SK-N-MC (cell line): ENCODE measurements around the gene C20orf202.

Source experiments
- DNase-seq: peaks from one replicate; pipeline ENCODE4 v3.0.0-alpha.2; 2011; ENCODE audit warnings: low read depth, low spot score
- H3K27ac ChIP-seq: fragments of 200-600 bp; sonication (generic); 2 replicates; pipeline ENCODE4 v1.5.1; 2016; ENCODE audit warnings: mixed run types
- H3K36me3 ChIP-seq: fragments of 200-600 bp; sonication (generic); 2 replicates; pipeline ENCODE4 v1.6.1; 2017; ENCODE audit warnings: antibody characterized with exemption, low read length, mixed read lengths; ENCODE audit not compliant: insufficient read depth
- H3K4me3 ChIP-seq: fragments of 200-600 bp; sonication (generic); 2 replicates; pipeline ENCODE4 v1.5.1; 2016
- H3K9ac ChIP-seq: fragments of 200-600 bp; sonication (generic); 2 replicates; pipeline ENCODE4 v1.8.0; 2017; ENCODE audit warnings: mixed run types, mixed read lengths; ENCODE audit not compliant: insufficient read length
- H3K9me3 ChIP-seq: fragments of 200-600 bp; sonication (generic); 2 replicates; pipeline ENCODE4 v1.6.1; 2017; ENCODE audit warnings: low read depth, mild to moderate bottlenecking, antibody characterized with exemption, low read length, moderate library complexity, mixed read lengths
- EZH2 ChIP-seq: fragments of 200-600 bp; sonication (generic); IDR thresholded peaks from one replicate; pipeline ENCODE4 v1.6.1; 2017; ENCODE audit warnings: antibody characterized with exemption
- FOXP2 ChIP-seq: optimal IDR thresholded peaks from 2 replicates; pipeline ENCODE3; 2011; ENCODE audit warnings: mild to moderate bottlenecking, moderate library complexity; ENCODE audit not compliant: insufficient read depth; ENCODE audit errors: extremely low read length, control extremely low read depth
- POLR2AphosphoS5 ChIP-seq: IDR thresholded peaks from 2 replicates; pipeline ENCODE4 v1.6.1; 2012; ENCODE audit warnings: mild to moderate bottlenecking, low read depth, low read length, borderline replicate concordance

Gene C20orf202

DNA sequence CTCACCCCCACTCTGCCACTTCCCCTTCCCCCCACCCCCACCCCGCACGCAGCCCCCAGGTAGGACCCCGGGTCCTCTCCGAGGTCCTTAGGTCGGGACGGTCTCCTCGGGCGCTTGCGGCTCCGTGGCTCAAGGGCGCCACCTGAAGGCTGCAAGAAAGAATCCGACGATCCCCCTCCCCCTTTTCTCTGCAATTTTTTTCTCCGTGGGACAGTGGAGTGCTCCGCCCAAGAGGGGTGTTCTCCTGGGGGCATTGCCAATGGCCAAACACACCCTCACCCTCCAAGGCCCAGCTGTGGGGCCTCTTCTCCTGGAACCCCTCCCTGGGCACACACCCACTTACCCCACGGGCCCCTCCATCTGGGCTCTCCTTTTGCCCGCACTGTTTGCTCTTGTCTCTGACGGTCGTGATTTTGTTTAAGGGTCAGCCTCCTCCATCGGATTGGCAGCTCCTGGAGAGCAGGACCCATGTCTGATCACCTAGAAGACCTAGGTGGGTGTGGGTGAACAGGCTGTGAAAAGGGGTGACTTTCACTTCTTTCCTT lies 17.4 kb upstream of the C20orf202 start:
- TF ChIP-seq EZH2 (no peak), FOXP2 (no peak), POLR2AphosphoS5 (no peak)
- Histone ChIP-seq H3K9ac (no peak overlapping the region), H3K4me3 (no peak overlapping the region; the same call in 1 of the 2 replicates), H3K9me3 (no peaks in the 10 kb centered on the region), H3K36me3 (no peaks in the 10 kb centered on the region), H3K27ac (no peak overlapping the region)
- DNase-seq = no peak

DNA sequence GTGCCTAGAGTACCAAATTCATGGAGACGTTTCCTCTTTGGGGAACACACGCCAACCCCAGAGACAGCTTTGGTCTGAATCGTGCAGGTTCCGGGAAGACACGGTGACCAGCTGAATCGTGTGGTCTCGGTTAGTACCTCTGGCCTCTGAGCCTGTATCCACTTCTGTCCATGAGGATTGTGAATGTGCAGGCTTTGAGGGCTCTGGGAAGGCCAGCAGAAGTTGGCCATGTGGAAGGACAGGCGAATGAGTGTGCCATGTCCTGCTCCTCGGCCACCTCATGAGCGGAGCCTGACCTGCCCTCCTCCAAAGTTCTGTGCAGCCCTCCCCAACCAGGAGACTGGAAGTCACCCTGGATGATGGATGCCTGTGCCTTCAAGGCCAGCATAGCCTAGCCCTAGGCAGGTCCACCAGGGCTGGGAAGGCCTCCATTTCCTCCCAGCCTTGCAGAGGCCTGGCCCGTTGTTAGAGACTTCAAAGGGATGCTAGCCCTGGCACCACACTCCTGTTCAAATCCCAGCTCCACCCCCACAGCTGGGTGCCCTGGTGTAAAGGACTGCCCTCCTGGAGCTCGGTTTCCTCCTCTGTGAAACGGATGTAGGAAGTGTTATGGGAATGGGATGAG lies 16.8 kb upstream of the C20orf202 start:
- TF ChIP-seq FOXP2 = no peak
- TF ChIP-seq POLR2AphosphoS5 = no peak
- no peak for TF ChIP-seq EZH2
- Histone ChIP-seq H3K36me3 (no peaks in the 10 kb centered on the region), H3K27ac (no peak overlapping the region), H3K9ac (no peak overlapping the region), H3K9me3 (no peaks in the 10 kb centered on the region), H3K4me3 (no peak overlapping the region)
- DNase-seq = no peak

DNA sequence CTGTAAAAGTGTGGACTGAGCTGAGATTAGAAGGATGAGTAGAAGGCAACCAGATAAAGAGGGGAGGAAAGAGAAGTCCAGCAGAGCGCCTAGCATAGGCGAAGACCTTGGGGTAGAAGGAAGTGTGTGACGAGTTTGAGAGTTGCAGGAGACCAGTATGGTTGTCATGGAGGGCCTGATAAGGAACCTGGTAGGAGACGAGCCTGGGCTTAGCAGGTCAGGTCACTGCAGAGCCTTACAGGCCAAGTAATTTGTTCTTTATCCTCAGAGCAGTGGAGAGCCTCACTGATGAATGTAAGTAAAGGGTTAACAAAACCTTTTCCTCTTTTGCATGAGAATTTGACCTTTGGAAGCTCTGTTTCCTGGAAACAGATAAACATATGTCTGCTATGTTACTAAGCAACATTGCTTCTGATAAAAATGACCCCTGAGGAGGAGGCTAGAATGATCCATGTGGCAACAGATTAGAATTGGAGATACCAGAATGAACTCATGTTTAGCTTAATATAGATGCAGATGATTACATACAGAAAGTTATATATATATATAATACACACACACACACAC lies 15.6 kb upstream of the C20orf202 start:
- no peak for TF ChIP-seq POLR2AphosphoS5
- H3K36me3 ChIP-seq = no peaks in the 10 kb centered on the region
- H3K4me3 ChIP-seq = no peak overlapping the region
- H3K9me3 ChIP-seq = no peaks in the 10 kb centered on the region
- no peak for DNase-seq
- no peak overlapping the region for H3K27ac ChIP-seq
- no peak overlapping the region for H3K9ac ChIP-seq

DNA sequence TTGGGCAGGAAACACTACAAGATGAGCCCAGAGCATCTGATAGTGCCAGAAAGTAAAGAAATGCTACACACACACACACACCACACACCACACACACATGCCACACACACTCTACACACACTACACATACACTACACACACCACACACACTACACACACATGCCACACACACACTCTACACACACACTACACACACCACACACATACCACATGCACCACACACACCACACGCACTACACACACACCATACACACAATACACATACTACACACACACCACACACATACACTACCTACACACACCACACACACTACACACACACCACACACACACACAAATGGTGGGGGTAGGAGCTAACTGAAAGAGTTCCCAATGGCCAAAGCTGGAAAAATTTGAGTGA lies 14.9 kb upstream of the C20orf202 start:
- Histone ChIP-seq H3K4me3 (no peak overlapping the region), H3K9ac (no peak overlapping the region), H3K27ac (no peak overlapping the region), H3K9me3 (no peaks in the 10 kb centered on the region), H3K36me3 (no peaks in the 10 kb centered on the region)
- DNase-seq = no peak
- TF ChIP-seq EZH2 = no peak
- TF ChIP-seq POLR2AphosphoS5 = no peak
- TF ChIP-seq FOXP2 = no peak

DNA sequence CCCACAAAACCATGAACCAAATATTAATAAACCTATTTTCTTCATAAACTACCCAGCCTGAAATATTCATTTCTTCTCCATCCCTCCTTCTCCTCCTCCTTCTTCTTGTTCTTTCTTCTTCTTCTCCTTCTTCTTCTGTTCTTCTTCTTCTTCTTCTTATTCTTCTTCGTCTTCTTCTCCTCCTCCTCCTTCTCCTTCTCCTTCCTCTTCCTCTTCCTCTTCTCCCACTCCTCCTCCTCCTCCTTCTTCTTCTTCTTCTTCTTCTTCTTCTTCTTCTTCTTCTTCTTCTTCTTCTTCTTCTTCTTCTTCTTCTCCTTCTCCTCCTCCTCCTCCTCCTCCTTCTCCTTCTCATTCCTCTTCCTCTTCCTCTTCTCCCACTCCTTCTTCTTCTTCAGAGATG lies 13.4 kb upstream of the C20orf202 start:
- Histone ChIP-seq H3K36me3 (no peaks in the 10 kb centered on the region), H3K4me3 (no peak overlapping the region), H3K9ac (no peak overlapping the region), H3K9me3 (no peaks in the 10 kb centered on the region), H3K27ac (no peak overlapping the region)
- no peak for DNase-seq
- TF ChIP-seq FOXP2 (no peak), POLR2AphosphoS5 (no peak), EZH2 (no peak)

DNA sequence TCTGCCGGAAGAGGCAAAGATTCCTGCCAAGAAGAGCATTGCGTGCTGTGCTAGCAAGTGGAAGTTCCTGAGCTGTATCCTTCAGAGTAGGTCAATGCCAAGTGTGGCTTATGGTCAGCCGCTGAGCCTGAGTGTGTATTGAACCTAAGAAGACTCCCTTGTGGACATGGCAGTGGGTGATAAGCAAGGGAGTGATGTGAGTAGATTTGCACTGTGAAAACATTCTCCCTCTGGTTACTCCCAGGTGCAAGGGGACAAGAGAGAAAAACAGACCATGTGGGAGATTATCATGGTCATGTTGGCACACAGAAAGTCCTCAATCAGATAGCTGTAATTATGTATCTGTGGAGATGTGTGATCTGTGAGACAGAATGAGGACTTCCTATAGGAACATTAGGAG lies 12.4 kb upstream of the C20orf202 start:
- Histone ChIP-seq H3K4me3 (no peak overlapping the region), H3K27ac (no peak overlapping the region), H3K36me3 (no peaks in the 10 kb centered on the region), H3K9ac (no peak overlapping the region), H3K9me3 (no peaks in the 10 kb centered on the region)
- DNase-seq = no peak
- no peak for TF ChIP-seq EZH2
- no peak for TF ChIP-seq POLR2AphosphoS5
- no peak for TF ChIP-seq FOXP2

DNA sequence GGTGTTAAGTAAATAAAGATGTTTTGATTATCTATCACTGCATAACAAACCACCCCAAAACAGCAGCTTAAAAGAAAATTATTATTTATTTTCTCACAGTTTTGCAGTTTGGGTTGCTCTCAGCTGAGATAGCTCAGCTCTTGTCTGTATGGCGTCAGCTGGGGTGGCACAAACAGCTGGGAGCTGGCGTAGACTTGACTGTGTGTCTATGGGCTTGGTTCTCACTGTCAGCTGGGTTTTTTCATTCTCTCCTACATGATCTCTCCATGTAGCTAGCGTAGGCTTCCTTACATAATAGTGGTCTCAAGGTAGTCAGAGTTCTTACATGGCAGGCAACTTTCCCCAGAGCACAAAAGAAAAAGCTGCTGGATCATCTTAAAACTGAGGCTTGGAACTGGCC lies 12.0 kb upstream of the C20orf202 start:
- TF ChIP-seq FOXP2 (no peak), POLR2AphosphoS5 (no peak), EZH2 (no peak)
- H3K36me3 ChIP-seq = no peaks in the 10 kb centered on the region
- H3K27ac ChIP-seq = no peak overlapping the region
- H3K9ac ChIP-seq = no peak overlapping the region
- no peak for DNase-seq
- H3K9me3 ChIP-seq = no peaks in the 10 kb centered on the region
- H3K4me3 ChIP-seq = no peak overlapping the region

DNA sequence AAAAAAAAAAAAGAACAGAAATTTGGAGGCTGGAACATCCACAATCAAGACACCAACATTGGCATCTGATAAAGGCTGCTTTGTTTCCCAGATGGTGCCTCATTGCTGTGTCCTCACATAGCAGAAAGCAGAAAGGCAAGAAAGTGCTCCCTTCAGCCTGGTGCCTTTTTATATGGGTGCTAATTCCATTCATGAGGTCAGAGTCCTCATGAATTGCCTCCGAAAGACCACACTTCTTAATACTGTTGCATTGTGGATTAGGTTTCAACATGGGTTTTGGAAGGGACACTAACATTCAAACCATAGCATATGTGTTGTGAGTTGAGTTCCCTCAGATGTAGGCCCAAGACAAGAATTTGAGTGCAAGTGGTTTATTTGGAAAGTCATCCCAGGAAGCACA lies 8.0 kb upstream of the C20orf202 start:
- Histone ChIP-seq H3K9ac (no peak overlapping the region), H3K27ac (no peak overlapping the region), H3K9me3 (no peaks in the 10 kb centered on the region), H3K36me3 (no peaks in the 10 kb centered on the region), H3K4me3 (no peak overlapping the region)
- DNase-seq = no peak
- TF ChIP-seq POLR2AphosphoS5 = no peak
- no peak for TF ChIP-seq FOXP2
- TF ChIP-seq EZH2 = no peak

DNA sequence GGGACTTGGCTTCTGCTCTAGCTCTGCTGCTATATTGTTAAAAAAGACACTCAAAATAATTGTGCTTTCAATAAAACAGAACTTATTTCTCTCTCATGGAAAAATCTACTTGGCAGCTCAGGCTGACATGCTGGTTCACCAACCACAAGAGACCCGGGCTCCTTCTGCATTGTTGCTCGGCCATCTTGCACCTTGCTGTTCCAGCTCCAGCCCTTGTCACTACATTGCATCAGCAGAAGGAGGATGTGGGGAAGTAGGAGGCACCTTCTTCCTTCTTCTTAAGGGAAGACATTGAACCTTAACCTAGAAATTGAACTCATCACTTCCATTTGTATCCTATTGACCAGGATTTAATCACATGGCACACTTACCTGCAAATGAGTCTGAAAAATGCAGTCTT lies 6.6 kb upstream of the C20orf202 start:
- Histone ChIP-seq H3K4me3 (no peak overlapping the region), H3K27ac (no peak overlapping the region), H3K9me3 (no peaks in the 10 kb centered on the region), H3K36me3 (no peaks in the 10 kb centered on the region), H3K9ac (no peak overlapping the region)
- TF ChIP-seq POLR2AphosphoS5 (no peak), EZH2 (no peak), FOXP2 (no peak)
- DNase-seq = no peak
